Activated naive CD8-positive, alpha-beta T cell treated with anti-CD3 and anti-CD28 coated beads, Interleukin-2, amount 50 U/mL, for 24 hours (primary cell): ENCODE data around the gene GPR183.
A peak's percentile ranks its signal among the peaks of the same experiment; 100 is the strongest.

ENCODE experiments used
- ATAC-seq: fragments of 150-1000 bp; cut with Tn5 transposase; one replicate; pipeline ENCODE4 v1.10.0; 2021
- DNase-seq: peaks from one replicate; pipeline ENCODE4 v3.0.0; 2021
- H3K27ac Mint-ChIP-seq: one replicate; pipeline ENCODE4 v1.8.0; 2021; ENCODE audit warnings: mild to moderate bottlenecking, mixed read lengths
- H3K27me3 Mint-ChIP-seq: one replicate; pipeline ENCODE4 v1.8.0; 2021; ENCODE audit warnings: mixed read lengths
- H3K36me3 Mint-ChIP-seq: one replicate; pipeline ENCODE4 v1.8.0; 2021; ENCODE audit warnings: low read depth, mixed read lengths
- H3K4me1 Mint-ChIP-seq: one replicate; pipeline ENCODE4 v1.8.0; 2021; ENCODE audit warnings: mixed read lengths
- H3K4me3 Mint-ChIP-seq: one replicate; pipeline ENCODE4 v1.8.0; 2021; ENCODE audit warnings: mild to moderate bottlenecking, moderate library complexity, mixed read lengths
- H3K9me3 Mint-ChIP-seq: one replicate; pipeline ENCODE4 v1.8.0; 2021; ENCODE audit warnings: mixed read lengths

GPR183 gene

GRCh38 chr13:99345345-99345744, 38.1 kb upstream of the GPR183 start:
- Mint-ChIP-seq H3K27ac (no peak overlapping the region), H3K27me3 (no peaks in the 10 kb centered on the region), H3K9me3 (no peaks in the 10 kb centered on the region), H3K36me3 (peaks cover 71% of the 10 kb centered on the region), H3K4me3 (no peak overlapping the region), H3K4me1 (peaks cover 53% of the 10 kb centered on the region)
- DNase-seq (no peak), ATAC-seq (no peak)

DNA sequence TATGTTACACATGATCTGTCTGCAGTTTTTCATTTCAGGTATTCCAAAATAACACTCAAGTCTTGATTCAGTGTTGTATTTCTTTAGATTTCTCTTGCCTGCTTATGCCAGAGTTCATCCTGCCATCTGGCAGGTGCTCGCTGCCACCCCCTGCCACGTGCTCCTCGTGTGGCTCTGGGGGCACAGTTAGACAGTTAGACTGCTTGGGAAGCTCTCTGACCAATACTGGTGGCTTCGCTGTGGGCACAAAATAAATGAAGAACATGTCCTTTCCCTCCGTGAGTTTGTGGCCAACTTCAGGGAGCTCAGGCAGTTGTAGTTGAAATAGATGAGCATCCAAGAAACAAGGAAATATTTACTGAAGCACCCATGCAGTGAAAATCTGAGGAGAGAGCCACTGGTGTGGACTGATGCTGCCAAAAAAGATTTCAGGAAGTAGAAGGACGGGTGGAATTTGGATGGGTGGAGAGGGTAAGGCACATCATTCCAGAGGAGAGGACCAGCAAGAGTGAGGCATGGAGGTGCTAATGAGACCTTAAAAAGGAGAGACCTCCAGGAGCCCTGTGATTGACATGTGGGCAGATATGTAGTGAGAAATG, 37.5 kb upstream of the GPR183 start:
- no peaks in the 10 kb centered on the region for H3K27me3 Mint-ChIP-seq
- H3K27ac Mint-ChIP-seq: no peak overlapping the region
- no peaks in the 10 kb centered on the region for H3K9me3 Mint-ChIP-seq
- H3K4me1 Mint-ChIP-seq: peaks cover 57% of the 10 kb centered on the region
- DNase-seq (no peak), ATAC-seq (no peak)
- H3K36me3 Mint-ChIP-seq: peaks cover 72% of the 10 kb centered on the region
- no peak overlapping the region for H3K4me3 Mint-ChIP-seq

GRCh38 chr13:99342723-99343315, 35.6 kb upstream of the GPR183 start:
- Mint-ChIP-seq H3K9me3 (no peaks in the 10 kb centered on the region), H3K4me1 (peaks cover 66% of the 10 kb centered on the region), H3K27ac (no peak overlapping the region), H3K36me3 (peaks cover 64% of the 10 kb centered on the region), H3K4me3 (no peak overlapping the region), H3K27me3 (no peaks in the 10 kb centered on the region)
- DNase-seq (no peak), ATAC-seq (no peak)

- no peak overlapping the region for H3K27ac Mint-ChIP-seq
- no peaks in the 10 kb centered on the region for H3K9me3 Mint-ChIP-seq
- H3K36me3 Mint-ChIP-seq: peaks cover 61% of the 10 kb centered on the region
- no peak overlapping the region for H3K4me3 Mint-ChIP-seq
- ATAC-seq (no peak), DNase-seq (no peak)
- H3K27me3 Mint-ChIP-seq: no peaks in the 10 kb centered on the region
- H3K4me1 Mint-ChIP-seq: peaks cover 65% of the 10 kb centered on the region
Measured at GRCh38 chr13:99341969-99342722, 34.9 kb upstream of the GPR183 start.

- no peak for DNase-seq
- Mint-ChIP-seq H3K27me3 (no peaks in the 10 kb centered on the region), H3K9me3 (no peaks in the 10 kb centered on the region), H3K36me3 (peaks cover 60% of the 10 kb centered on the region), H3K27ac (no peak overlapping the region), H3K4me1 (peaks cover 61% of the 10 kb centered on the region), H3K4me3 (no peak overlapping the region)
- no peak for ATAC-seq
Measured at GRCh38 chr13:99340638-99341037, 33.4 kb upstream of the GPR183 start.

GRCh38 chr13:99339736-99340397, 32.7 kb upstream of the GPR183 start:
- peak; percentile 56 for ATAC-seq
- Mint-ChIP-seq H3K4me3 (no peak overlapping the region), H3K4me1 (peaks cover 65% of the 10 kb centered on the region), H3K27me3 (no peaks in the 10 kb centered on the region), H3K27ac (peak overlapping the region; percentile 15), H3K36me3 (peaks cover 60% of the 10 kb centered on the region), H3K9me3 (no peaks in the 10 kb centered on the region)
- no peak for DNase-seq

GRCh38 chr13:99339230-99339721, 32.1 kb upstream of the GPR183 start:
- ATAC-seq (no peak), DNase-seq (no peak)
- Mint-ChIP-seq H3K27ac (peak overlapping the region; percentile 7), H3K4me3 (no peak overlapping the region), H3K9me3 (no peaks in the 10 kb centered on the region), H3K4me1 (peaks cover 67% of the 10 kb centered on the region), H3K36me3 (peaks cover 58% of the 10 kb centered on the region), H3K27me3 (no peaks in the 10 kb centered on the region)

- no peaks in the 10 kb centered on the region for H3K9me3 Mint-ChIP-seq
- H3K36me3 Mint-ChIP-seq: peaks cover 59% of the 10 kb centered on the region
- peaks cover 76% of the 10 kb centered on the region for H3K4me1 Mint-ChIP-seq
- no peak overlapping the region for H3K4me3 Mint-ChIP-seq
- H3K27me3 Mint-ChIP-seq: no peaks in the 10 kb centered on the region
- H3K27ac Mint-ChIP-seq: peak overlapping the region; percentile 29
- no peak for ATAC-seq
- DNase-seq: no peak
Measured at GRCh38 chr13:99335603-99336002, 28.4 kb upstream of the GPR183 start.

GRCh38 chr13:99335087-99335486, 27.9 kb upstream of the GPR183 start:
- no peaks in the 10 kb centered on the region for H3K9me3 Mint-ChIP-seq
- no peak overlapping the region for H3K4me3 Mint-ChIP-seq
- H3K27me3 Mint-ChIP-seq: no peaks in the 10 kb centered on the region
- H3K4me1 Mint-ChIP-seq: peaks cover 74% of the 10 kb centered on the region
- H3K27ac Mint-ChIP-seq: peak overlapping the region; percentile 29
- ATAC-seq: no peak
- no peak for DNase-seq
- H3K36me3 Mint-ChIP-seq: peaks cover 57% of the 10 kb centered on the region

DNA sequence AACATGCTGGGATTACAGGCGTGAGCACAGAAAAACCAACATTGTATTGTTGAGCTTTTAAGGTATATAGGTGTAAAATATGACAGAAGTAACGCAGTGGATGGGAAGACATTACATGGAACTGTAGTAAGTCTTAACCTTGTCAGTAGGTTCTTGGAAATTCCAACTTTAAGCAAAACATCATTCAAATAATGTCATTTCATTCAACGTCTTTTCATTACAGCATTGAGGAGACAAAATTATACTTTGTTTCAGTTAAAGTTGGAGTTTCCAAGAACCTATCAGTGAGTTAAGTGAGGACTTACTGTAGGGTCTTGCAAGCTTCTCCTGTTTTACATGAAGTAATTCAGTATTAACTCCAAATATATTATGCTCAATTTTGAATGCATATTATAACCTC, 27.0 kb upstream of the GPR183 start:
- DNase-seq (no peak), ATAC-seq (no peak)
- Mint-ChIP-seq H3K27me3 (no peaks in the 10 kb centered on the region), H3K36me3 (peaks cover 61% of the 10 kb centered on the region), H3K4me3 (no peak overlapping the region), H3K27ac (no peak overlapping the region), H3K9me3 (no peaks in the 10 kb centered on the region), H3K4me1 (peaks cover 74% of the 10 kb centered on the region)

DNA sequence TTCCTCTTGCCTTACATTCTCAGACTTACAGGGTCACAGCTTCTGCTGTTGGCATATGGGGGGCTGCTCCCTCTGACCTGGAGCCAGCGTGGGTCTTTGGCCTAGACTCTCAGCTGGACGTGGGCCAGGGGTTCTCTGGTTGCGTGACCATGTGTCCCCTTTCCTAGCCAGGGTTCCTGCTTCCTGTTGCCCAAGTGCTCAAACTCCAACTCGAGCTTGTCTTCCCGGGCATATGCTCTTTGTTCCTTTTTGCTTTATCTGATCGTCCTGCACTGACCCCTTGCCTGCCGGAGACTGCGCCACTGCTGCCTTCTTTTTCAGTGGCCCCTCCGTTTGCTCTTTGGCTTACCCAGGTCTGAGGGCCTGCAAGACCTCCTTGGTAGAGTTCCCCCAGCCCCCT, 25.3 kb upstream of the GPR183 start:
- peak overlapping the region; percentile 78 for H3K27ac Mint-ChIP-seq

DNA sequence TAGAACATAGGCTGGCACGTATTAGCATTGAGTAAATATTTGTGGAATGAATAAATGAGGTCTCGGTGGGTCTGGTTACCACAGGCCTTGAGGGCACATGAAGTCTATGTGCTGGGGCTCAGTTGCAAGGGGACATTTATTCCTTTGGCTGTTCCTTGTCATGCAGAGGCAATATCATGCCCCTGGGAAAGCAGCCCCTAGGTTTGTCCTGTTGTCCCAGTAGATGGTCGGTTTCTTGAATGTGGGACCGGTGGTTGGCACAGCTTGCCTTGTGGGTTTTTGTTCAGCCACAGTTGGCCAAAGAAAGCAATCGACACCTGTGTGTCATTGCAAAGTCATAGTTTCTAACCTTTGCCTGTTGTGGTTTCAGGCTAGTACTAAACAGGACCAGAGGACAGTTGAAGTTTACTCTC, 24.7 kb upstream of the GPR183 start:
- no peaks in the 10 kb centered on the region for H3K9me3 Mint-ChIP-seq
- H3K27me3 Mint-ChIP-seq: no peaks in the 10 kb centered on the region
- peaks cover 66% of the 10 kb centered on the region for H3K36me3 Mint-ChIP-seq
- H3K4me1 Mint-ChIP-seq: peaks cover 69% of the 10 kb centered on the region
- peak; percentile 96 for ATAC-seq
- peak overlapping the region; percentile 78 for H3K27ac Mint-ChIP-seq
- peak; percentile 50 for DNase-seq
- peak overlapping the region; percentile 22 for H3K4me3 Mint-ChIP-seq

More for the DNA sequence above, 25.3 kb upstream of the GPR183 start:
- H3K4me1 Mint-ChIP-seq: peaks cover 66% of the 10 kb centered on the region
- ATAC-seq (no peak), DNase-seq (no peak)
- H3K27me3 Mint-ChIP-seq: no peaks in the 10 kb centered on the region
- H3K9me3 Mint-ChIP-seq: no peaks in the 10 kb centered on the region
- peaks cover 62% of the 10 kb centered on the region for H3K36me3 Mint-ChIP-seq
- peak overlapping the region; percentile 22 for H3K4me3 Mint-ChIP-seq

DNA sequence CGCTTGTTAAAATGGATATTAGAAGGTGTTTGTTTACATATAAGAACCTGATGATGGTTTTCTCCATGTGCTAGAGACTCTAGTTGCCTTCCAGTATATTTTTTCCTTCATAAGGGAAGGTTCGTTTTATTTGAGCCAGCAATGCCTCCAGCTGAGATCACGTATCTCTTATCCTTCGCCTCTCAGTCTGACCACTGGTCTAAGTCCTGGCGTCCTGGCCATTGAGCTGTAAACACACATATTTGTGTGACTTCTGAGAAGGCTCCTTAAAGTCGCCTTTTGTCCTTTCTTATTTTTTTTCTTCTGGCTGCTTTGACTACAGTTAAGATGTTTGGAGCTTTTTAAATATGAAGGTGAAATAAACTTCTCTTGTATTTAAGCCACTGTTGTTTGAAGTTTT, 23.7 kb upstream of the GPR183 start:
- Mint-ChIP-seq H3K4me1 (peaks cover 71% of the 10 kb centered on the region), H3K36me3 (peaks cover 60% of the 10 kb centered on the region), H3K4me3 (no peak overlapping the region)

DNA sequence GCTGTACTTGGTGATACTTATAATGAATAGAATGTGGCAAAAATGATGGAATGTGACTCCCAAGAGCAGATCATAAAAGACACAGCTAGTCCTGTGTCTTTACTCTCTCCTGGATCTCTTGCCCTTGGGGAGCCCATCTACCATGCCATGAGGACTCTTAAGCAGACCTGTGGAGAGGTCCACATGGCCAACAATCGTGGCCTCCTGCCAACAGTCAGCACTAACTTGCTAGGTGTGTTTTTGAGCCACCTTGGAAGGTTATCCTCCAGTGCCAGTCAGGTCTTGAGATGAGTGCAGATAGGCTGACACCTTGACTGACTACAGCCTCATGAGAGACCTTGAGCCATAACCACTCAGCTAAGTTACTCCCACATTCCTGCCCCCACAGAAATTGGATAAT, 22.3 kb upstream of the GPR183 start:
- no peaks in the 10 kb centered on the region for H3K27me3 Mint-ChIP-seq
- peaks cover 67% of the 10 kb centered on the region for H3K36me3 Mint-ChIP-seq
- H3K27ac Mint-ChIP-seq: peak overlapping the region; percentile 37
- no peak for ATAC-seq
- no peak overlapping the region for H3K4me3 Mint-ChIP-seq
- peaks cover 73% of the 10 kb centered on the region for H3K4me1 Mint-ChIP-seq
- DNase-seq: no peak
- no peaks in the 10 kb centered on the region for H3K9me3 Mint-ChIP-seq

More for the DNA sequence above, 23.7 kb upstream of the GPR183 start:
- H3K9me3 Mint-ChIP-seq: no peaks in the 10 kb centered on the region
- peak overlapping the region; percentile 78 for H3K27ac Mint-ChIP-seq
- H3K27me3 Mint-ChIP-seq: no peaks in the 10 kb centered on the region
- DNase-seq (no peak), ATAC-seq (no peak)
